Germinal center (tissue), 1 donor: ENCODE results near the gene EYA4.

ENCODE experiments used
- DNase-seq: peaks from one replicate; pipeline ENCODE4 v3.0.0; 2012; ENCODE audit warnings: mixed read lengths, low spot score

Gene EYA4

GRCh38 chr6:133241086-133241900 lies at the start of gene EYA4:
Gene EYA4, plus strand, starts transcription at chr6:133241357. Its CDS starts 33,424 bp downstream, at chr6:133274781.
- DNase-seq: peak; percentile 2

GRCh38 chr6:133193396-133193795 lies 47.8 kb upstream of the EYA4 start:
- DNase-seq: no peak

- no peak for DNase-seq
Measured at GRCh38 chr6:133198725-133199124, 42.4 kb upstream of the EYA4 start.

GRCh38 chr6:133201231-133201630 lies 39.9 kb upstream of the EYA4 start:
- DNase-seq: no peak

- DNase-seq: no peak
Measured at GRCh38 chr6:133202610-133203343, 38.4 kb upstream of the EYA4 start.

- DNase-seq: no peak
Measured at GRCh38 chr6:133203344-133203697, 37.8 kb upstream of the EYA4 start.

GRCh38 chr6:133205304-133205703 lies 35.9 kb upstream of the EYA4 start:
- DNase-seq: no peak

GRCh38 chr6:133206942-133207341 lies 34.2 kb upstream of the EYA4 start:
- no peak for DNase-seq

GRCh38 chr6:133207754-133208153 lies 33.4 kb upstream of the EYA4 start:
- no peak for DNase-seq

- DNase-seq: no peak
Measured at GRCh38 chr6:133208183-133208755, 32.9 kb upstream of the EYA4 start.

GRCh38 chr6:133214267-133214666 lies 26.9 kb upstream of the EYA4 start:
- no peak for DNase-seq

- DNase-seq: no peak
Measured at GRCh38 chr6:133218852-133219251, 22.3 kb upstream of the EYA4 start.

GRCh38 chr6:133223452-133224029 lies 17.6 kb upstream of the EYA4 start:
- DNase-seq: no peak

GRCh38 chr6:133225560-133225959 lies 15.6 kb upstream of the EYA4 start:
- no peak for DNase-seq

- DNase-seq: no peak
Measured at GRCh38 chr6:133227344-133227743, 13.8 kb upstream of the EYA4 start.

- no peak for DNase-seq
Measured at GRCh38 chr6:133230052-133230451, 11.1 kb upstream of the EYA4 start.

- no peak for DNase-seq
Measured at GRCh38 chr6:133235221-133235620, 5.9 kb upstream of the EYA4 start.

GRCh38 chr6:133236932-133237331 lies 4.2 kb upstream of the EYA4 start:
- no peak for DNase-seq

- peak; percentile 3 for DNase-seq
Measured at GRCh38 chr6:133240511-133241085, 559 bp upstream of the EYA4 start.

- DNase-seq: no peak
Measured at GRCh38 chr6:133241901-133242636, 912 bp downstream of the EYA4 start.
